GM19239 (cell line): Measurements from ENCODE around the gene PIK3R5.

ENCODE experiments used
- DNase-seq: peaks from one replicate; pipeline ENCODE4 v3.0.0; 2011; ENCODE audit warnings: low spot score; ENCODE audit not compliant: insufficient read length
- FAIRE-seq: peaks from 2 replicates; lab custom pipeline; 2011; peaks lifted over from hg19 to GRCh38; lab: Jason Lieb, UNC

The PIK3R5 gene

GRCh38 chr17:8904686-8905085 is 60.8 kb downstream of the PIK3R5 start:
- DNase-seq (no peak), FAIRE-seq (no peak)

- DNase-seq = no peak
- FAIRE-seq = no peak
Observed at GRCh38 chr17:8904201-8904600, 61.3 kb downstream of the PIK3R5 start.

- FAIRE-seq (peak; percentile 91), DNase-seq (no peak)
Observed at GRCh38 chr17:8900626-8901585, 64.6 kb downstream of the PIK3R5 start.

GRCh38 chr17:8900207-8900606 is 65.3 kb downstream of the PIK3R5 start:
- DNase-seq (no peak), FAIRE-seq (no peak)

GRCh38 chr17:8898636-8899035 is 66.9 kb downstream of the PIK3R5 start:
- DNase-seq (no peak), FAIRE-seq (peak; percentile 80)

- FAIRE-seq (no peak), DNase-seq (no peak)
Observed at GRCh38 chr17:8898126-8898525, 67.4 kb downstream of the PIK3R5 start.

- FAIRE-seq = no peak
Observed at GRCh38 chr17:8896641-8897635, 68.6 kb downstream of the PIK3R5 start.

GRCh38 chr17:8896087-8896486 is 69.4 kb downstream of the PIK3R5 start:
- no peak for FAIRE-seq
- DNase-seq = no peak

More at GRCh38 chr17:8896641-8897635, 68.6 kb downstream of the PIK3R5 start:
- no peak for DNase-seq

GRCh38 chr17:8894673-8895578 is 70.6 kb downstream of the PIK3R5 start:
- DNase-seq (peak; percentile 54), FAIRE-seq (peak; percentile 100)

- no peak for DNase-seq
- FAIRE-seq = no peak
Observed at GRCh38 chr17:8894202-8894671, 71.3 kb downstream of the PIK3R5 start.

- peak; percentile 21 for FAIRE-seq
- no peak for DNase-seq
Observed at GRCh38 chr17:8893621-8894201, 71.8 kb downstream of the PIK3R5 start.

- DNase-seq (no peak), FAIRE-seq (no peak)
Observed at GRCh38 chr17:8893059-8893458, 72.4 kb downstream of the PIK3R5 start.

GRCh38 chr17:8892338-8892690 is 73.2 kb downstream of the PIK3R5 start:
- FAIRE-seq (peak; percentile 92), DNase-seq (peak; percentile 60)

GRCh38 chr17:8890671-8891070 is 74.8 kb downstream of the PIK3R5 start:
- no peak for DNase-seq
- no peak for FAIRE-seq

- DNase-seq (no peak), FAIRE-seq (no peak)
Observed at GRCh38 chr17:8889458-8890210, 75.9 kb downstream of the PIK3R5 start.

- FAIRE-seq (no peak), DNase-seq (no peak)
Observed at GRCh38 chr17:8888704-8889302, 76.7 kb downstream of the PIK3R5 start.

GRCh38 chr17:8887834-8888703 is 77.4 kb downstream of the PIK3R5 start:
- FAIRE-seq = no peak
- no peak for DNase-seq
